Prostate gland (tissue), 2 donors: ENCODE data around the gene CSNK2B.

Source experiments
- POLR2A ChIP-seq: fragments of 450-650 bp; IDR thresholded peaks from one replicate; pipeline ENCODE4 v1.6.1; 2016; ENCODE audit warnings: antibody characterized with exemption, mild to moderate bottlenecking
- TF ChIP-seq, protein P1 (sequence below), 4 experiments: fragments of 200-600 bp in 2 of 4; fragments of 450-650 bp in 2 of 4; sonication (generic) in 2 of 4; IDR thresholded peaks; 1 replicate in 3 of 4; 2 replicates in 1 of 4; pipeline ENCODE4 v1.5.1; 2016 to 2019; ENCODE audit warnings: antibody characterized with exemption in 4 of 4, mild to moderate bottlenecking in 2 of 4, moderate library complexity in 2 of 4

DNA sequence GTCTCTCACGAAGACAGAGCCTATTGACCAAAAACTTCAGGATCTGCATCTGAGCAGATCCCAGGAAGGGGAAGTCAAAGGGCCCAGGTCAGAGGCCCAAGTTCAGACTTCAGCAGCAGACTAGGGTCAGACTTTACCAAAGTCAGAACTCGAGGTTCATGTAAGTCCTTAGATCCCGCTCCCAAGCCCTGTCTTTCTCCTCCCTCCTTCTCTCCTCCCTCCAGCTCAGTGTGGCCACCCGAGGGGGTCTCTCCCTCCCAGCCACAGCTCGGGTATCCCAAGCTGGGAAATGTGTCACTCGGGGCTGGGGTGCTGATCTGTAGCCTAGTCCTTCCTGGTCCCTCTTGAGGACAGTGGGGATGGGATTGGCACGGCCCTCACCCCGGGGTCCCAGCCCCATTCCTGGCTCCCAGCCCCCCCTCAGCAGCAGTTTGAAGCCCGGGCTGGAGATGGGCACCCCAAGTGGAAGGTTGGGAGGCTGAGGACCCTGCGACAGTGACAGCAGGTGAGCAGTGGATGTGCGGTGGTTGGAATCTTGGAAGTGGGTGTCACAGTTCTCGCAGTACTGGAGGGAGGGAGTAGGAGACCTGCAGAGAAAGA, 3.7 kb upstream of the CSNK2B start:
- TF ChIP-seq, protein P1, sequence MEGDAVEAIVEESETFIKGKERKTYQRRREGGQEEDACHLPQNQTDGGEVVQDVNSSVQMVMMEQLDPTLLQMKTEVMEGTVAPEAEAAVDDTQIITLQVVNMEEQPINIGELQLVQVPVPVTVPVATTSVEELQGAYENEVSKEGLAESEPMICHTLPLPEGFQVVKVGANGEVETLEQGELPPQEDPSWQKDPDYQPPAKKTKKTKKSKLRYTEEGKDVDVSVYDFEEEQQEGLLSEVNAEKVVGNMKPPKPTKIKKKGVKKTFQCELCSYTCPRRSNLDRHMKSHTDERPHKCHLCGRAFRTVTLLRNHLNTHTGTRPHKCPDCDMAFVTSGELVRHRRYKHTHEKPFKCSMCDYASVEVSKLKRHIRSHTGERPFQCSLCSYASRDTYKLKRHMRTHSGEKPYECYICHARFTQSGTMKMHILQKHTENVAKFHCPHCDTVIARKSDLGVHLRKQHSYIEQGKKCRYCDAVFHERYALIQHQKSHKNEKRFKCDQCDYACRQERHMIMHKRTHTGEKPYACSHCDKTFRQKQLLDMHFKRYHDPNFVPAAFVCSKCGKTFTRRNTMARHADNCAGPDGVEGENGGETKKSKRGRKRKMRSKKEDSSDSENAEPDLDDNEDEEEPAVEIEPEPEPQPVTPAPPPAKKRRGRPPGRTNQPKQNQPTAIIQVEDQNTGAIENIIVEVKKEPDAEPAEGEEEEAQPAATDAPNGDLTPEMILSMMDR (IDR thresholded peaks at IDR 0.05), result no peak
- no peak for TF ChIP-seq POLR2A
